ENCODE measurements around the gene YLPM1.

The YLPM1 gene

DNA sequence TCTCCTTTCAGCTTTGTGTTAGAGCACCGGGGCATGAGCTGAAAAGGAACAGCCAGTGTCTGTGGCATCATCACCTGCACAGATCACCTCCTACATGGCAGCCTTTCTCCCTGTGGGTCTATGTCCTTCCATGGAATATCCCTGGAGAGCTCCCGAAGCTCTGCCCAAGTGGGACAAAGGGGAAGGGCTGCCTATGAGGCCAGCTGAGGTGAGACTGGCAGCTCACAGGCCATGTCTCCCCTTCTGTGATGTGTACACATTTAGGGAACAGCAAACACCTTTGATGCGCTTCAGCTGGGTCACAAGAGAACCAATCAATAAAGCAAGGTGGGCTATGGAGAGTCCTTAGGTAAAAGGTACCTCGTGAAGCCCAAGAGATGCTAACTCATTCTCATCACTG lies 108.7 kb downstream of the YLPM1 start:
- CTCF ChIA-PET: interaction anchor here (0.7 to 1.5 kb wide), 2 partner anchors 11 to 706 kb away, joined by 4 to 9 read pairs; no protein-coding TSS in a partner anchor
- no peak for DNase-seq (ENCODE audit: extremely low spot score)
- POLR2A ChIA-PET: interaction anchor here (0.6 to 0.7 kb wide), 2 partner anchors 9 to 11 kb away, joined by 3 to 4 read pairs; no protein-coding TSS in a partner anchor
- TF ChIP-seq NFRKB (IDR thresholded peaks at IDR 0.05): no peak
- no peak for TF ChIP-seq TARDBP (IDR thresholded peaks at IDR 0.05)
- no peak for TF ChIP-seq SP1 (IDR thresholded peaks at IDR 0.05)
- TF ChIP-seq BHLHE40 (IDR thresholded peaks at IDR 0.05; ENCODE audit: borderline replicate concordance): no peak
- no peak for TF ChIP-seq CTBP1 (IDR thresholded peaks at IDR 0.05; ENCODE audit: borderline replicate concordance)
- TF ChIP-seq ZNF384 (IDR thresholded peaks at IDR 0.05): no peak
- no peak for TF ChIP-seq L3MBTL2 (conservative IDR thresholded peaks at IDR 0.05)
- TF ChIP-seq LEF1 (IDR thresholded peaks at IDR 0.05; ENCODE audit: borderline replicate concordance): no peak
- no peak for TF ChIP-seq FOXK2 (IDR thresholded peaks at IDR 0.05)
- no peak for TF ChIP-seq FOXM1 (IDR thresholded peaks at IDR 0.05; ENCODE audit: borderline replicate concordance)
- TF ChIP-seq HDGF (IDR thresholded peaks at IDR 0.05; ENCODE audit: borderline replicate concordance): no peak
- TF ChIP-seq SUZ12 (IDR thresholded peaks at IDR 0.05): no peak
- no peak for TF ChIP-seq ARNT (IDR thresholded peaks at IDR 0.05)
- TF ChIP-seq ELF4 (IDR thresholded peaks at IDR 0.05): no peak
- TF ChIP-seq, protein P1, sequence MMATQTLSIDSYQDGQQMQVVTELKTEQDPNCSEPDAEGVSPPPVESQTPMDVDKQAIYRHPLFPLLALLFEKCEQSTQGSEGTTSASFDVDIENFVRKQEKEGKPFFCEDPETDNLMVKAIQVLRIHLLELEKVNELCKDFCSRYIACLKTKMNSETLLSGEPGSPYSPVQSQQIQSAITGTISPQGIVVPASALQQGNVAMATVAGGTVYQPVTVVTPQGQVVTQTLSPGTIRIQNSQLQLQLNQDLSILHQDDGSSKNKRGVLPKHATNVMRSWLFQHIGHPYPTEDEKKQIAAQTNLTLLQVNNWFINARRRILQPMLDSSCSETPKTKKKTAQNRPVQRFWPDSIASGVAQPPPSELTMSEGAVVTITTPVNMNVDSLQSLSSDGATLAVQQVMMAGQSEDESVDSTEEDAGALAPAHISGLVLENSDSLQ (IDR thresholded peaks at IDR 0.05): no peak
- TF ChIP-seq FOXA1 (IDR thresholded peaks at IDR 0.05): no peak

DNA sequence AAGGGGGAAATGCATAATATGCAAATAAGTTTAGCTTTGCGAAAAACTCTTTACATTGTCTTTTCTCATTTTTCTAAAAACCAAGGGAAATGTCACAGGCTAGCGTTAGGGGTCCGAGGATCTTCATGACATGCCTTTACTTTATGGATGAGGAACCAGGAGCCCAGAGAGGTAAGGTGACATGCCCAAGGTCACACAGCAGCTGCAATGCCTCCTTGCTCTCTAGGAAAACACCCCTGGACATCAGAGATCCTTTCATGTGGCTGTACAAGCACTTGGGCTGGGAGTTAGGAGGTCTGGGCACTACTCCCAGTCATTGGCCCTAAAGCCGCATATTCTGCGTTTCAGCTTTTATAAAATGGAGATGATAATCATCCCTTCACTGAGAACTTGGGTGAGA lies 112.1 kb downstream of the YLPM1 start:
- no peak for DNase-seq (ENCODE audit: extremely low spot score)
- ChIA-PET POLR2A (no interaction called here), CTCF (interaction anchor here (1.0 to 6.5 kb wide), 3 partner anchors 14 to 31 kb away, joined by 3 to 59 read pairs (median 8); no protein-coding TSS in a partner anchor)
- TF ChIP-seq, protein P1 (IDR thresholded peaks at IDR 0.05): no peak
- TF ChIP-seq SP1 (IDR thresholded peaks at IDR 0.05): no peak
- no peak for TF ChIP-seq ELF4 (IDR thresholded peaks at IDR 0.05)

DNA sequence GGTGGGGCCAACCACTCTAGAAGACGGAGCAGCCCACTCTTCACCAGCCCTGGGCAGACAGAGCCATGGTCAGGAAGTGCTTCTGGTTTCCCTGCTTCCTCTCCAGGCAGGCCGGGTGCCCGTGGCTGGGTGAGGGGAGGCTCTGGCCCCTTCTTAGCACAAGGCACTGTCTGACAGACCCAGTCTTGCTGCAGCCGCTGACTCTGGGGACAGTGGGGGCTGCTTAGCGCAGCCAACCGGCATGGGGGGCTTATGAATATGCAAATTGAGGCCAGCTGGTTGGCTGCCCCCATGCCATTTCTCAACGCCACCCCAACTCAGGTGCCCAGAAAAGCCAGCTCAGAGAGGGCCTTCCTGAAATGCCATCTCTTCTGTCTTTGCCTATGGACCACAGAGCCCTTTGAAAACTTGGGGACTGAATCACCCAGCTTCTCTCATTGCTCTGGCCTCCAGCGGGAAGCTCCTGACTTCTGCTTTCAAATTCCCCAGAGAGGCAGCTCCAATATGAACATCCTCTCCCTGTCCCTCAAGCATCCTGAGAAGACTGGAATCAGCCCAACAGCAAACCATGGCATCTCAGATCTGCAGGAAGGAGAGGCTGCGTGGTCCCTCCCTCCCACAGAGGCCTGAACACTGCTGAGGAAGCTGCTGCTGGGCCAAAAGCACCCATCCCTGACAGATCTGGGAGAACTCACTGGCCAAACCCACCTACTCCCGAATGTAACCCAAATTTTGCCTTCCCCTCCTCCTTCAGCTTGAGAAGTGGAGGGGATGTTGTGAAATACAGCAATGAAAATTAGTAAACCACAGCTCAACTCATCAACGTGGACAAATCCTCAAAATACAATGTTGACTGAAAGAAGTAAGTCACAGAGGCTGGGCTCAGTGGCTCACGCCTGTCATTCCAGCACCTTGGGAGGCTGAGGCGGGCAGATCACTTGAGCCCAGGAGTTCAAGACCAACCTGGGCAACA lies 113.1 kb downstream of the YLPM1 start, which contains the start of gene PROX2:
PROX2 (minus strand) TSS at position 205 of the 973 bp plus-strand sequence. CDS start 12,311 bp downstream, outside the sequence.
- TF ChIP-seq ELF4 (IDR thresholded peaks at IDR 0.05) (no peak), BHLHE40 (IDR thresholded peaks at IDR 0.05; ENCODE audit: borderline replicate concordance) (no peak), L3MBTL2 (conservative IDR thresholded peaks at IDR 0.05) (no peak), FOXM1 (IDR thresholded peaks at IDR 0.05; ENCODE audit: borderline replicate concordance) (no peak), HDGF (IDR thresholded peaks at IDR 0.05; ENCODE audit: borderline replicate concordance) (no peak), TARDBP (IDR thresholded peaks at IDR 0.05) (no peak), LEF1 (IDR thresholded peaks at IDR 0.05; ENCODE audit: borderline replicate concordance) (no peak), ARNT (IDR thresholded peaks at IDR 0.05) (no peak), FOXK2 (IDR thresholded peaks at IDR 0.05) (no peak), SP1 (IDR thresholded peaks at IDR 0.05) (no peak), FOXA1 (IDR thresholded peaks at IDR 0.05) (no peak), SUZ12 (IDR thresholded peaks at IDR 0.05) (no peak), CTBP1 (IDR thresholded peaks at IDR 0.05; ENCODE audit: borderline replicate concordance) (no peak), ZNF384 (IDR thresholded peaks at IDR 0.05) (no peak), NFRKB (IDR thresholded peaks at IDR 0.05) (no peak)
- TF ChIP-seq, protein P1 (IDR thresholded peaks at IDR 0.05): no peak
- POLR2A ChIA-PET: no interaction called here
- no peak for DNase-seq (ENCODE audit: extremely low spot score)
- CTCF ChIA-PET: interaction anchor here (2.1 to 6.5 kb wide), 2 partner anchors 16 to 30 kb away, joined by 8 to 59 read pairs; no protein-coding TSS in a partner anchor

DNA sequence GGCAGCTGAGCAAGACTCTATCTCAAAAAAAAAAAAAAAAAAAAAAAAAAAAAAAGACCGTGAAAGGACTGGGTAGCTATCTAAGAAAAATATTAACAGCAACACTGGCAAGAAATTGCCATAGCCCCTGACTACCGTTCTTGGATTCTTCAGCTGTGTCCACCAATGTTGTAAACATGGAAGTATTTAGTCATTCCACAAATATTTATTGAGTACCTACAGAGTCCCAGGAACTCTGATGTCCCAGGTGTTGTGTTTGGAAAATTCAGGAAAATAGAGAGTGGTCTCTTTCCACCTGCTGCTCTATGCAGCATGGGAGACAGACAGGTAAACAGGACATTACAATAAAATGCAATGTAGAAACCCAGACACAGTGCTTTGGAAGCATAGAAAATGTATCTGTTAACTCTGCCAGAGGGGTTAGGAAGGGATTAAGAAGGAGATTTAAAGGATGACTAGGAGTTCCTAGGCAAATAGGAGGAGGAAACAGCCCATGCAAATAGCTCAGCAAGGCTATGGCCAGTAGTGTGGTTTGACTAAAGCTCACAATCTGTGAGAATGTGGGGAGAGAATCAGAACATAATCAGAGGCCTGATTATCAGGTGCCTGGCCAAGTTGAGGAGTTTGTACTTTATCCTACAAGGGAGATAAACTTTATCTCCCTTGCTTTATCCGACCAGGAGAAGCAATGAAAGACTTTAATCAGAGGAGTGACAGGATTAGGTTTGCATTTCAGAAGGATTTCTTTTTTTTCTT lies 116.5 kb downstream of the YLPM1 start:
- TF ChIP-seq SP1 (IDR thresholded peaks at IDR 0.05) (no peak), ZNF384 (IDR thresholded peaks at IDR 0.05) (peak; percentile 15; the same call in 1 of the 2 replicates)
- DNase-seq (ENCODE audit: extremely low spot score): no peak
- CTCF ChIA-PET: interaction anchor here (0.6 to 6.5 kb wide), 6 partner anchors 19 to 65 kb away, joined by 3 to 59 read pairs (median 4); no protein-coding TSS in a partner anchor
- POLR2A ChIA-PET: interaction anchor here (1.0 to 4.2 kb wide), 4 partner anchors 12 to 302 kb away, joined by 3 to 35 read pairs (median 4); partner anchors contain the start of gene PGF

DNA sequence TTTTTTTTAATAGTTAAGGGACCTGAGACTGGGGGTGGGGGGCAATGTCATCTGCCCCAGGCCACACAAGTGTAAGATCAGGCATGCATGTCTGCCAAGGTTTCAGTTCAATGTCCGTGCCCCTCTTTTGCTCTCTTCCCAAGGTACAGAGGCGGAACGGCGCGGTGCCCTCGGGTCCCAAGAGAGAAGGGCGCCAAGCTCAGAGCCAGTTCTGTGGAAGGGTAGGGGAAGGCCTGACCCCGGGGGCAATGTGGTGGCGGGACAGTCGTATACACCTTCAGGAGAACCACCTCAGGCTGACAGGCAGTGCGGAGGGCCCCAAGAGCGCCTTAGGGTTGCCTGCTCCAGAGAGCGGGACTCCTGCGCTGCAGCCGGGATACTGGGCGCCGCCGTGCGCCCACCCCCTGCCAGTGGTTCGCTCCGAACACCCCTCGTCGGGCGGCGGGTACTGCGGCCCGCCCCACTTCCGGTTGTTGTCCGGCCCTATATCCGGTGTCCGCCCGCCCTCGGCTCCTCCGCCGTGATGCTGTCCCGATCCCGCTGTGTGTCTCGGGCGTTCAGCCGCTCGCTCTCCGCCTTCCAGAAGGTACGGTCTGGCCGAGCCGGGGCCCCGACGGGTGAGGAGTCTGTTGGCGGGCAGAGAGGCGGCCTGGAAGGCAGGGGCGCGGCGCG lies 118.5 kb downstream of the YLPM1 start, which contains the start of gene DLST:
DLST (plus strand) TSS at position 486 of the 672 bp plus-strand sequence; CDS start at position 524, 38 bp downstream.
- CTCF ChIA-PET: interaction anchor here (0.6 to 6.5 kb wide), 4 partner anchors 21 to 337 kb away, joined by 3 to 59 read pairs (median 15); no protein-coding TSS in a partner anchor
- TF ChIP-seq NFRKB (IDR thresholded peaks at IDR 0.05): no peak
- peak; percentile 35; the same call in 1 of the 2 replicates for TF ChIP-seq ELF4 (IDR thresholded peaks at IDR 0.05)
- no peak for TF ChIP-seq FOXK2 (IDR thresholded peaks at IDR 0.05)
- no peak for TF ChIP-seq SP1 (IDR thresholded peaks at IDR 0.05)
- no peak for TF ChIP-seq CTBP1 (IDR thresholded peaks at IDR 0.05; ENCODE audit: borderline replicate concordance)
- peak; percentile 77; the same call in 1 of the 2 replicates for TF ChIP-seq FOXM1 (IDR thresholded peaks at IDR 0.05; ENCODE audit: borderline replicate concordance)
- peak; percentile 77 for TF ChIP-seq BHLHE40 (IDR thresholded peaks at IDR 0.05; ENCODE audit: borderline replicate concordance)
- TF ChIP-seq, protein P1 (IDR thresholded peaks at IDR 0.05): 0 out of 2 replicates have a peak, but pooled peaks have one; percentile 4
- no peak for TF ChIP-seq TARDBP (IDR thresholded peaks at IDR 0.05)
- no peak for TF ChIP-seq ARNT (IDR thresholded peaks at IDR 0.05)
- no peak for TF ChIP-seq FOXA1 (IDR thresholded peaks at IDR 0.05)
- POLR2A ChIA-PET: interaction anchor here (0.6 to 4.2 kb wide), 11 partner anchors 9 to 300 kb away, joined by 3 to 35 read pairs (median 5); partner anchors contain the start of gene RPS6KL1
- DNase-seq (ENCODE audit: extremely low spot score): peak; percentile 94

All from HEK293T (cell line).